A549 (cell line): ENCODE results near the gene OR4K2.
"Not testable (repeated sequence)": the region's sequence is repeated elsewhere in the genome, so short reads cannot be mapped to it uniquely, and the experiment has no call there.

ENCODE experiments used
- BHLHE40 ChIP-seq: IDR thresholded peaks from 2 replicates; pipeline ENCODE4 v1.6.1; 2012; ENCODE audit warnings: low read depth, low read length, inconsistent platforms
- CEBPB ChIP-seq, 2 experiments: fragments of >200 bp in 1 of 2; sonication (Bioruptor Twin) in 1 of 2; formaldehyde crosslinking in 1 of 2; IDR thresholded peaks; 2 replicates each; pipeline ENCODE4 v1.6.1; 2012 to 2016
- EP300 ChIP-seq, 2 experiments: fragments of >200 bp; sonication (Bioruptor Twin); formaldehyde crosslinking; IDR thresholded peaks; 2 replicates in 1 of 2; 3 replicates in 1 of 2; pipeline ENCODE4 v1.6.1; 2016 to 2017
- ESRRA ChIP-seq: fragments of 150-350 bp; IDR thresholded peaks from 2 replicates; pipeline ENCODE4 v1.6.1; 2014; ENCODE audit warnings: mild to moderate bottlenecking, low read length, borderline replicate concordance
- JUNB ChIP-seq: fragments of >200 bp; sonication (Bioruptor Twin); formaldehyde crosslinking; IDR thresholded peaks from 2 replicates; pipeline ENCODE4 v1.6.1; 2016
- POLR2A ChIP-seq: IDR thresholded peaks from 2 replicates; pipeline ENCODE4 v1.6.1; 2012; ENCODE audit warnings: mild to moderate bottlenecking, low read length
- POLR2AphosphoS2 ChIP-seq: conservative IDR thresholded peaks from 2 replicates; pipeline ENCODE4 v1.6.1; 2012; ENCODE audit warnings: low read length, improper control_type of control experiment, inconsistent platforms
- SMC3 ChIP-seq: fragments of >200 bp; sonication (Bioruptor Twin); formaldehyde crosslinking; IDR thresholded peaks from 3 replicates; pipeline ENCODE4 v1.6.1; 2018; ENCODE audit warnings: inconsistent platforms
- SREBF2 ChIP-seq: fragments of 450-650 bp; IDR thresholded peaks from 2 replicates; pipeline ENCODE4 v1.6.1; 2014; ENCODE audit warnings: mild to moderate bottlenecking, moderate library complexity
- TF ChIP-seq, protein P1 (sequence below): fragments of >200 bp; sonication (Bioruptor Twin); formaldehyde crosslinking; IDR thresholded peaks from 3 replicates; pipeline ENCODE4 v1.5.1; 2016
- TF ChIP-seq, protein P2 (sequence below): fragments of 450-650 bp; IDR thresholded peaks from 2 replicates; pipeline ENCODE4 v1.6.1; 2014; ENCODE audit warnings: antibody characterized with exemption
- TF ChIP-seq, protein P3 (sequence below): fragments of >200 bp; sonication (Bioruptor Twin); formaldehyde crosslinking; IDR thresholded peaks from 3 replicates; pipeline ENCODE4 v1.6.1; 2016
- TF ChIP-seq, protein P4 (sequence below): fragments of 200-600 bp; sonication (generic); IDR thresholded peaks from 2 replicates; pipeline ENCODE4 v1.6.1; 2016; ENCODE audit warnings: antibody characterized with exemption, mild to moderate bottlenecking, moderate library complexity

DNA sequence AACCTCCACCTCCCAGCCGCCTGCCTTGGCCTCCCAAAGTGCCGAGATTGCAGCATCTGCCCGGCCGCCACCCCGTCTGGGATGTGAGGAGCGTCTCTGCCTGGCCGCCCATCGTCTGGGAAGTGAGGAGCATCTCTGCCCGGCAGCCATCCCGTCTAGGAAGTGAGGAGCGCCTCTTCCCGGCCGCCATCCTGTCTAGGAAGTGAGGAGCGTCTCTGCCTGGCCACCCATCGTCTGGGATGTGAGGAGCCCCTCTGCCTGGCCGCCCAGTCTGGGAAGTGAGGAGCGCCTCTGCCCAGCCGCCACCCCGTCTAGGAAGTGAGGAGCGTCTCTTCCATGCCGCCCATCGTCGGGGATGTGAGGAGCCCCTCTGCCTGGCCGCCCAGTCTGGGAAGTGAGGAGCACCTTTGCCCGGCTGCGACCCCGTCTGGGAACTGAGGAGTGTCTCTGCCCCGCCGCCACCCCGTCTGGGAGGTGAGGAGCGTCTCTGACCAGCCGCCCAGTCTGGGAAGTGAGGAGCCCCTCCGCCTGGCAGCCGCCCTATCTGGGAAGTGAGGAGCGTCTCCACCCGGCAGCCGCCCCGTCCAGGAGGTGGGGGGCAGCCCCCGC is 8.8 kb upstream of the OR4K2 start:
- TF ChIP-seq, protein P1, sequence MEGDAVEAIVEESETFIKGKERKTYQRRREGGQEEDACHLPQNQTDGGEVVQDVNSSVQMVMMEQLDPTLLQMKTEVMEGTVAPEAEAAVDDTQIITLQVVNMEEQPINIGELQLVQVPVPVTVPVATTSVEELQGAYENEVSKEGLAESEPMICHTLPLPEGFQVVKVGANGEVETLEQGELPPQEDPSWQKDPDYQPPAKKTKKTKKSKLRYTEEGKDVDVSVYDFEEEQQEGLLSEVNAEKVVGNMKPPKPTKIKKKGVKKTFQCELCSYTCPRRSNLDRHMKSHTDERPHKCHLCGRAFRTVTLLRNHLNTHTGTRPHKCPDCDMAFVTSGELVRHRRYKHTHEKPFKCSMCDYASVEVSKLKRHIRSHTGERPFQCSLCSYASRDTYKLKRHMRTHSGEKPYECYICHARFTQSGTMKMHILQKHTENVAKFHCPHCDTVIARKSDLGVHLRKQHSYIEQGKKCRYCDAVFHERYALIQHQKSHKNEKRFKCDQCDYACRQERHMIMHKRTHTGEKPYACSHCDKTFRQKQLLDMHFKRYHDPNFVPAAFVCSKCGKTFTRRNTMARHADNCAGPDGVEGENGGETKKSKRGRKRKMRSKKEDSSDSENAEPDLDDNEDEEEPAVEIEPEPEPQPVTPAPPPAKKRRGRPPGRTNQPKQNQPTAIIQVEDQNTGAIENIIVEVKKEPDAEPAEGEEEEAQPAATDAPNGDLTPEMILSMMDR: not testable (repeated sequence)
- TF ChIP-seq POLR2A; SMC3; SREBF2; CEBPB (IDR thresholded peaks at IDR 0.05); POLR2AphosphoS2; BHLHE40; EP300 (IDR thresholded peaks at IDR 0.05); JUNB; ESRRA: not testable (repeated sequence)
- TF ChIP-seq, protein P2, sequence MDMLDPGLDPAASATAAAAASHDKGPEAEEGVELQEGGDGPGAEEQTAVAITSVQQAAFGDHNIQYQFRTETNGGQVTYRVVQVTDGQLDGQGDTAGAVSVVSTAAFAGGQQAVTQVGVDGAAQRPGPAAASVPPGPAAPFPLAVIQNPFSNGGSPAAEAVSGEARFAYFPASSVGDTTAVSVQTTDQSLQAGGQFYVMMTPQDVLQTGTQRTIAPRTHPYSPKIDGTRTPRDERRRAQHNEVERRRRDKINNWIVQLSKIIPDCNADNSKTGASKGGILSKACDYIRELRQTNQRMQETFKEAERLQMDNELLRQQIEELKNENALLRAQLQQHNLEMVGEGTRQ: not testable (repeated sequence)
- TF ChIP-seq, protein P3, sequence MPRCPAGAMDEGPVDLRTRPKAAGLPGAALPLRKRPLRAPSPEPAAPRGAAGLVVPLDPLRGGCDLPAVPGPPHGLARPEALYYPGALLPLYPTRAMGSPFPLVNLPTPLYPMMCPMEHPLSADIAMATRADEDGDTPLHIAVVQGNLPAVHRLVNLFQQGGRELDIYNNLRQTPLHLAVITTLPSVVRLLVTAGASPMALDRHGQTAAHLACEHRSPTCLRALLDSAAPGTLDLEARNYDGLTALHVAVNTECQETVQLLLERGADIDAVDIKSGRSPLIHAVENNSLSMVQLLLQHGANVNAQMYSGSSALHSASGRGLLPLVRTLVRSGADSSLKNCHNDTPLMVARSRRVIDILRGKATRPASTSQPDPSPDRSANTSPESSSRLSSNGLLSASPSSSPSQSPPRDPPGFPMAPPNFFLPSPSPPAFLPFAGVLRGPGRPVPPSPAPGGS: not testable (repeated sequence)
- TF ChIP-seq, protein P4, sequence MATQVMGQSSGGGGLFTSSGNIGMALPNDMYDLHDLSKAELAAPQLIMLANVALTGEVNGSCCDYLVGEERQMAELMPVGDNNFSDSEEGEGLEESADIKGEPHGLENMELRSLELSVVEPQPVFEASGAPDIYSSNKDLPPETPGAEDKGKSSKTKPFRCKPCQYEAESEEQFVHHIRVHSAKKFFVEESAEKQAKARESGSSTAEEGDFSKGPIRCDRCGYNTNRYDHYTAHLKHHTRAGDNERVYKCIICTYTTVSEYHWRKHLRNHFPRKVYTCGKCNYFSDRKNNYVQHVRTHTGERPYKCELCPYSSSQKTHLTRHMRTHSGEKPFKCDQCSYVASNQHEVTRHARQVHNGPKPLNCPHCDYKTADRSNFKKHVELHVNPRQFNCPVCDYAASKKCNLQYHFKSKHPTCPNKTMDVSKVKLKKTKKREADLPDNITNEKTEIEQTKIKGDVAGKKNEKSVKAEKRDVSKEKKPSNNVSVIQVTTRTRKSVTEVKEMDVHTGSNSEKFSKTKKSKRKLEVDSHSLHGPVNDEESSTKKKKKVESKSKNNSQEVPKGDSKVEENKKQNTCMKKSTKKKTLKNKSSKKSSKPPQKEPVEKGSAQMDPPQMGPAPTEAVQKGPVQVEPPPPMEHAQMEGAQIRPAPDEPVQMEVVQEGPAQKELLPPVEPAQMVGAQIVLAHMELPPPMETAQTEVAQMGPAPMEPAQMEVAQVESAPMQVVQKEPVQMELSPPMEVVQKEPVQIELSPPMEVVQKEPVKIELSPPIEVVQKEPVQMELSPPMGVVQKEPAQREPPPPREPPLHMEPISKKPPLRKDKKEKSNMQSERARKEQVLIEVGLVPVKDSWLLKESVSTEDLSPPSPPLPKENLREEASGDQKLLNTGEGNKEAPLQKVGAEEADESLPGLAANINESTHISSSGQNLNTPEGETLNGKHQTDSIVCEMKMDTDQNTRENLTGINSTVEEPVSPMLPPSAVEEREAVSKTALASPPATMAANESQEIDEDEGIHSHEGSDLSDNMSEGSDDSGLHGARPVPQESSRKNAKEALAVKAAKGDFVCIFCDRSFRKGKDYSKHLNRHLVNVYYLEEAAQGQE: not testable (repeated sequence)
